ENCODE results near the gene RGS11.

The RGS11 gene

GRCh38 chr16:275786-276232 lies at the start of gene RGS11:
Gene RGS11, minus strand, starts transcription at chr16:275944. Its CDS starts 33 bp downstream, at chr16:275911.
- in situ Hi-C loops (cut with MboI; ENCODE audit: low pct_unique_long_range_greater_than_20kb, low sequenced_read_pairs), result no loop called here
- no peak for DNase-seq

- in situ Hi-C loops (cut with MboI; ENCODE audit: low pct_unique_long_range_greater_than_20kb, low sequenced_read_pairs), result no loop called here
- peak; percentile 32 for DNase-seq
These were observed 48.9 kb upstream of the RGS11 start for GRCh38 chr16:324451-325334.

GRCh38 chr16:324201-324450 lies 48.4 kb upstream of the RGS11 start:
- in situ Hi-C loops (cut with MboI; ENCODE audit: low pct_unique_long_range_greater_than_20kb, low sequenced_read_pairs), result no loop called here
- DNase-seq, result no peak

- in situ Hi-C loops (cut with MboI; ENCODE audit: low pct_unique_long_range_greater_than_20kb, low sequenced_read_pairs), result no loop called here
- no peak for DNase-seq
These were observed 46.9 kb upstream of the RGS11 start for GRCh38 chr16:322476-323143.

GRCh38 chr16:321532-321931 lies 45.8 kb upstream of the RGS11 start:
- no peak for DNase-seq
- in situ Hi-C loops (cut with MboI; ENCODE audit: low pct_unique_long_range_greater_than_20kb, low sequenced_read_pairs), result no loop called here

- no peak for DNase-seq
- in situ Hi-C loops (cut with MboI; ENCODE audit: low pct_unique_long_range_greater_than_20kb, low sequenced_read_pairs), result no loop called here
These were observed 44.5 kb upstream of the RGS11 start for GRCh38 chr16:320206-320605.

GRCh38 chr16:318628-319027 lies 42.9 kb upstream of the RGS11 start:
- no peak for DNase-seq

GRCh38 chr16:317583-317982 lies 41.8 kb upstream of the RGS11 start:
- in situ Hi-C loops (cut with MboI; ENCODE audit: low pct_unique_long_range_greater_than_20kb, low sequenced_read_pairs), result no loop called here
- no peak for DNase-seq

More at GRCh38 chr16:318628-319027, 42.9 kb upstream of the RGS11 start:
- in situ Hi-C loops (cut with MboI; ENCODE audit: low pct_unique_long_range_greater_than_20kb, low sequenced_read_pairs), result no loop called here

GRCh38 chr16:316741-317464 lies 41.2 kb upstream of the RGS11 start:
- in situ Hi-C loops (cut with MboI; ENCODE audit: low pct_unique_long_range_greater_than_20kb, low sequenced_read_pairs), result no loop called here
- no peak for DNase-seq

- no peak for DNase-seq
- in situ Hi-C loops (cut with MboI; ENCODE audit: low pct_unique_long_range_greater_than_20kb, low sequenced_read_pairs), result no loop called here
These were observed 39.1 kb upstream of the RGS11 start for GRCh38 chr16:314795-315299.

GRCh38 chr16:314351-314750 lies 38.6 kb upstream of the RGS11 start:
- in situ Hi-C loops (cut with MboI; ENCODE audit: low pct_unique_long_range_greater_than_20kb, low sequenced_read_pairs), result no loop called here
- DNase-seq, result no peak

- in situ Hi-C loops (cut with MboI; ENCODE audit: low pct_unique_long_range_greater_than_20kb, low sequenced_read_pairs), result no loop called here
- no peak for DNase-seq
These were observed 36.0 kb upstream of the RGS11 start for GRCh38 chr16:311725-312124.

- DNase-seq, result no peak
These were observed 33.7 kb upstream of the RGS11 start for GRCh38 chr16:309476-309875.

GRCh38 chr16:307691-308312 lies 32.1 kb upstream of the RGS11 start:
- in situ Hi-C loops (cut with MboI; ENCODE audit: low pct_unique_long_range_greater_than_20kb, low sequenced_read_pairs), result no loop called here
- no peak for DNase-seq

More at GRCh38 chr16:309476-309875, 33.7 kb upstream of the RGS11 start:
- in situ Hi-C loops (cut with MboI; ENCODE audit: low pct_unique_long_range_greater_than_20kb, low sequenced_read_pairs), result no loop called here

GRCh38 chr16:306911-307370 lies 31.2 kb upstream of the RGS11 start:
- in situ Hi-C loops (cut with MboI; ENCODE audit: low pct_unique_long_range_greater_than_20kb, low sequenced_read_pairs), result no loop called here
- DNase-seq, result no peak

GRCh38 chr16:305916-306626 lies 30.3 kb upstream of the RGS11 start:
- in situ Hi-C loops (cut with MboI; ENCODE audit: low pct_unique_long_range_greater_than_20kb, low sequenced_read_pairs), result no loop called here
- DNase-seq, result no peak

GRCh38 chr16:303760-304505 lies 28.2 kb upstream of the RGS11 start:
- peak; percentile 14 for DNase-seq
- in situ Hi-C loops (cut with MboI; ENCODE audit: low pct_unique_long_range_greater_than_20kb, low sequenced_read_pairs), result no loop called here

- in situ Hi-C loops (cut with MboI; ENCODE audit: low pct_unique_long_range_greater_than_20kb, low sequenced_read_pairs), result no loop called here
- no peak for DNase-seq
These were observed 26.2 kb upstream of the RGS11 start for GRCh38 chr16:301950-302349.

Data from KBM-7 (cell line).